ENCODE data around the gene ZMIZ1. TPM values are rescaled to one million over a fixed set of nuclear protein-coding genes. Genes with fewer than 3 reads are reported as not detected.
A peak's percentile ranks its signal among the peaks of the same experiment; 100 is the strongest.

ZMIZ1 gene
- total RNA-seq, 1 donor = 23.3 TPM

DNA sequence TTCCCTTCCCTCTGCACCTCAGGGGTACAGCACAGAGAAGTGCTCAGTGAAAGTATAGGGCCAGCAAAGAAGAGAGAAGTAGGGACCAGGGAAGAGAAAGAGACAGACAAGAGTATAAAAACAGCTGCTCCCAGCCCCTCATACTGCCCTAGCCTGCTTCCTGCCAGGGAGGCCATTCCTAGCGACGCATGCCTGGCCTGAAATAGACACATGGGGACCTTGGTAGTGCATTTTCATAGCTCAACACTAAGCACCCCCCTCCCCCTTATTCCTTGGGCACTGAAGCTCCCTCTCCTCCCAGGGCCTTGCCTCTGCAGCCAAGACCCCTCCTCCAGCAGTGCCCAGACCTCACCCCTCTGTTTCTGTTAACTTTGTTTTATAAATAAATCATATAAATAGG lies 64.7 kb downstream of the ZMIZ1 start:
- H3K4me3 ChIP-seq (ENCODE audit: low read depth, low read length) = no peak overlapping the region
- TF ChIP-seq, protein P1, sequence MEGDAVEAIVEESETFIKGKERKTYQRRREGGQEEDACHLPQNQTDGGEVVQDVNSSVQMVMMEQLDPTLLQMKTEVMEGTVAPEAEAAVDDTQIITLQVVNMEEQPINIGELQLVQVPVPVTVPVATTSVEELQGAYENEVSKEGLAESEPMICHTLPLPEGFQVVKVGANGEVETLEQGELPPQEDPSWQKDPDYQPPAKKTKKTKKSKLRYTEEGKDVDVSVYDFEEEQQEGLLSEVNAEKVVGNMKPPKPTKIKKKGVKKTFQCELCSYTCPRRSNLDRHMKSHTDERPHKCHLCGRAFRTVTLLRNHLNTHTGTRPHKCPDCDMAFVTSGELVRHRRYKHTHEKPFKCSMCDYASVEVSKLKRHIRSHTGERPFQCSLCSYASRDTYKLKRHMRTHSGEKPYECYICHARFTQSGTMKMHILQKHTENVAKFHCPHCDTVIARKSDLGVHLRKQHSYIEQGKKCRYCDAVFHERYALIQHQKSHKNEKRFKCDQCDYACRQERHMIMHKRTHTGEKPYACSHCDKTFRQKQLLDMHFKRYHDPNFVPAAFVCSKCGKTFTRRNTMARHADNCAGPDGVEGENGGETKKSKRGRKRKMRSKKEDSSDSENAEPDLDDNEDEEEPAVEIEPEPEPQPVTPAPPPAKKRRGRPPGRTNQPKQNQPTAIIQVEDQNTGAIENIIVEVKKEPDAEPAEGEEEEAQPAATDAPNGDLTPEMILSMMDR (IDR thresholded peaks at IDR 0.05; ENCODE audit: insufficient read depth, low read depth, low read length) = no peak
- no peak for DNase-seq (ENCODE audit: low read depth)

DNA sequence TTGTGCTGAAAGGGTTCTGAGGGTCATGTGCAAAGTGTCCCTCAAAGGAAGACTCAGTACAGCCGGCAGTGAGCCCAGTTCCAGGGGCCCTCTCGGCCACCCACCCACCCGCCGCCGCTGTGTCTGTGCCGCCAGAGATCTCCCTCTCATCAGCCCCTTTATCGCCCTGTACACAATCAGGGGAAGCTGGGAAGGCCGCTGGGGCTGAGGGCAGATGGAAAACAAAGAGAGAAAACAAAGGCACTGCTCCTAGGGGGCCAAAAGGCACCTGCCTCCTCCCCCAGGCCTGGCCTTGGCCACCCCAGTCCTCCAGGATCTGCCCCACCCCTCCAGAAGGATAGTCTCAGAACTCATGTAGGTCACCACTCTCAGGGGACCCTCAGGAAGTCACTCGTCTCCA lies 67.0 kb downstream of the ZMIZ1 start:
- H3K4me3 ChIP-seq (ENCODE audit: low read depth, low read length) = no peak overlapping the region
- DNase-seq (ENCODE audit: low read depth) = no peak
- TF ChIP-seq, protein P1 (IDR thresholded peaks at IDR 0.05; ENCODE audit: insufficient read depth, low read depth, low read length) = no peak

DNA sequence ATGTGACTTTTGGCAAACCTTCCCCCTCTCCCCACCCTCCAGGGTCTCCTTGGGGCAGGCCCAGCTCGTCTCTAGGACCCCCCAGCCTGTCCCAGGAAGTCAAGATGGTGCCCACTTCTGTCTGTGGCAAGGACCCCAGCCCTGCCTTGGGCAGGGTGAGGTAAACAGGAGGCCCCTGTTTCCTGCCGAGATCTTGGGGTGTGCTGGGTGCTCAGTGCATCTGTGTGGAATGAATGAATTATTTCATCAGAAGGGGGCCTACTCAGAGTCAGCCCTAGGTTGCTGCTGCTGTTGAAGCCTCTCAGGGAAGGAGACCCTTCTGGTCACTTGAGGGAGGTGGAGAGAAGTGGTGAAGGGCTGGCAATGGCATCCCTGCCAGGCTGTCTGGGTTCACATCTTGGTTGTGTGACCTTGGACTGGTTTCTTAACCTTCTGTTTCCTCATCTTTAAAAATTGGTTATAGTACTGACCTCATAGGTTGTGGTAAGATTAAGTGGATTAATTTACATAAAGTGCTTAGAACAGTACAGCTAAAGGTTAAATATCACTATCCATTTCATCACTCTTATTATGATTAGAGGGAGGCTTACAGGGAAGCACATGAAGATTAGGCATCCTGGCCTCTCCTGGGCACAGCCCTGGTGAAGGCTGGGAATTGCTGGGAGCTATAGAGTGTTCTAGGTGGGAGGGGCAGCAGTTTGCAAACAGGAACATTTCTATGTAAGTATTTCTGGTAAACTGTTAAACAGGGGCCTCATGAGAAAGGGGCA lies 67.7 kb downstream of the ZMIZ1 start:
- H3K4me3 ChIP-seq (ENCODE audit: low read depth, low read length) = no peak overlapping the region
- TF ChIP-seq, protein P1 (IDR thresholded peaks at IDR 0.05; ENCODE audit: insufficient read depth, low read depth, low read length) = no peak
- DNase-seq (ENCODE audit: low read depth) = peak; percentile 88

DNA sequence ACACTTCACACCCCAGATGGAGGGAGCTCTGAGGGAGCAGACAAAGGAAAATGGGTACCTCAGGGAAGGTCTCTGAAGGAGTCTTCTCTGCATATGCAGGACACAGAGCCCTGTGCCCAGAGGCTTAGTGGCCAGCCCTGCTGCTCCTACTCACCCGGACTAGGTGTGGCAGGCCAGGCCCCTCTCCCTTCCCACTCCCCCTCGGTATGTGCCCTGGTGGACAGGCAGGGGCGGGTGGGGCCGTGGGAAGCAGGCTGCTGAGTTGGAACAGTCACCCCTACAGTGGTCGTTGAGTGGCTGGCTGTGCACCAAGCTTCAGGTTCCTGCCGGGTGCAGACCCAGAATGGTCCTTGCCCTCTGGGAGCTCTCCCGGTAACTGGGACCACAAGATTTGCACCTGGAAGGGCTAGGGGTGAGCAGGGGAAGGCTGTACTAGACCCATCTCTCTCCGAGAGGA lies 68.6 kb downstream of the ZMIZ1 start:
- H3K4me3 ChIP-seq (ENCODE audit: low read depth, low read length) = no peak overlapping the region
- DNase-seq (ENCODE audit: low read depth) = peak; percentile 54
- TF ChIP-seq, protein P1 (IDR thresholded peaks at IDR 0.05; ENCODE audit: insufficient read depth, low read depth, low read length) = no peak

DNA sequence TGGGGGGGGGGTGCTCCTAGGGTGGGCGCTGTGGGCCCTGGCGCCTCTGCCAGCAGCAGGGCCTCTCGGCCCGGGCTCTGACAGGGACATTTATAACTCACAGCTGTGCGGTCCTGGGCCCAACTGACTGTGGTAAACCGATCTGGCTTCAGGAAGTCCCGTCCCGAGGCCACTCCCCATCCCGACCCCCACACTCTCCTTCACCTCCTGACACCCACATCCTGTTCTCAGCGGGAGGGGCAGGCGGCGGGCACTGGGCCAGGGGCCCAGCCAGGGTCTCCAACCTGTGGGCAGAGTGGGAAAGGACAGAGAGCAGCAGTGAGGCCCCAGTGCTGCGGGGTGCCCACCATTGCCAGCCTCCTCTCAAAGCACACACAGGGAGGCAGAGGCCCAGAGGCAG lies 69.1 kb downstream of the ZMIZ1 start:
- TF ChIP-seq, protein P1 (IDR thresholded peaks at IDR 0.05; ENCODE audit: insufficient read depth, low read depth, low read length) = no peak
- DNase-seq (ENCODE audit: low read depth) = peak; percentile 79
- H3K4me3 ChIP-seq (ENCODE audit: low read depth, low read length) = no peak overlapping the region

DNA sequence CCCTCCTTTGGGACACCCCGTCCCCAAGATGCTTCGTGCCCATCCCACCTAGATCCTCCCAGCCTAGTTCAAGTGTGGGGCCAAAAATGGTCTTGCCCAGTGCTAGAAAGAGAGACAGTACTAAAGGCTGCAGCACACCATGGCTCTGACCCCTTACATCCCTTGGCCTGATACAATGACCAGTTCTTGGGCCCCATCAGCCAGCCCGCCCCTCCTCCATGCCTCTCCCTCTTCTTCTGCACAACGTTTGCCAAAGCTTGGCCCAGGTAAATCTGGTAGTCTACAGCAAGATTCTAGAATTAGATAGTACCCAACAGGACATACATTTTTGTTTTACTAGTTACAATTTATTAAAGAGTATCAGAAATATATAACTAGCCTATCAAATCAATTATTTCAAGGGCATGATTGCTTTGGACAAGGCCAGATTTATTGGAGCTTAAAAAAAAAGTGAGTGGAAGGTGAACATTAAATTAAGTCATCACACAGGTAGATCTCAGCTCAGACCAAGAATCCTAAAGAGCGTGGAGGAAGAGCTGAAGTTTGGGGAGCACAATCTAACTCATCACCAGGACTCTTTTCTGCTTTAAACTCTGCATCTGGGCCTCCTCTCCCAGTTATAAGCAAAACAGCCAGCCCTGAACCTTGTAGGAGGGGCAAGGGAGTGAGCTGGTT lies 69.8 kb downstream of the ZMIZ1 start:
- no peak overlapping the region for H3K4me3 ChIP-seq (ENCODE audit: low read depth, low read length)
- no peak for DNase-seq (ENCODE audit: low read depth)
- TF ChIP-seq, protein P1 (IDR thresholded peaks at IDR 0.05; ENCODE audit: insufficient read depth, low read depth, low read length) = no peak
